NCI-H1105 treated with DMSO at 0.1 percent for 48 hours (cell line): Measurements from ENCODE around the gene TMC2.
"Not testable (repeated sequence)": the region's sequence is repeated elsewhere in the genome, so short reads cannot be mapped to it uniquely, and the experiment has no call there.

Experiments used
- DNase-seq: peaks from one replicate; lab custom pipeline; 2025; lab: John Stamatoyannopoulos, UW

The TMC2 gene

GRCh38 chr20:2536560-2536986 is at the start of gene TMC2:
Gene TMC2, plus strand, starts transcription at chr20:2536573. Its CDS starts 49 bp downstream, at chr20:2536622.
- no peak for DNase-seq

- not testable (repeated sequence) for DNase-seq
These were observed 33.5 kb upstream of the TMC2 start for GRCh38 chr20:2502808-2503384.

DNA sequence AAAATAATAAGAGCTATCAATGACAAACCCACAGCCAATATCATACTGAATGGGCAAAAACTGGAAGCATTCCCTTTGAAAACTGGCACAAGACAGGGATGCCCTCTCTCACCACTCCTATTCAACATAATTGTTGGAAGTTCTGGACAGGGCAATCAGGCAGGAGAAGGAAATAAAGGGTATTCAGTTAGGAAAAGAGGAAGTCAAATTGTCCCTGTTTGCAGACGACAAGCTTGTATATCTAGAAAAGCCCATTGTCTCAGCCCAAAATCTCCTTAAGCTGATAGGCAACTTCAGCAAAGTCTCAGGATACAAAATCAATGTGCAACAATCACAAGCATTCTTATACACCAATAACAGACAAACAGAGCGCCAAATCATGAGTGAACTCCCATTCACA is 31.6 kb upstream of the TMC2 start:
- not testable (repeated sequence) for DNase-seq

GRCh38 chr20:2506426-2506825 is 29.9 kb upstream of the TMC2 start:
- DNase-seq, result not testable (repeated sequence)

DNA sequence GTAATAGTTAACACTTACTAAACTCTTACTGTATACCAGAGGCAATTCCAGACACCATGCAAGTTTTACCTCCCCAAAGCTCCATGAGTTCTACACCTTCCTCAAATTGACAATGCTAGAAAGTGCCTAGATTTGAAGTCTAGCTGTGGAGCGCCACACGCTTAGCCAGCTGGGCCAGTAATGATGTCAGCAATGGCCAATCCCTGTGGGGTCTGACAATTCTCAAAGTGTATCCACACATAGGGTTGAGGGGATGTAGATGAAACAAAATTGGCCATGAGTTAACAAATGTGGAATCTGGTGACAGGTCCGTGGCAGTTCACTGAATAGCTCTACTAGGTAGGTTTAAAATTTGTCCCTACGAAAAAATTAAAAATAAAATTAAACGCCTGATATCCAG is 28.9 kb upstream of the TMC2 start:
- DNase-seq, result no peak

DNA sequence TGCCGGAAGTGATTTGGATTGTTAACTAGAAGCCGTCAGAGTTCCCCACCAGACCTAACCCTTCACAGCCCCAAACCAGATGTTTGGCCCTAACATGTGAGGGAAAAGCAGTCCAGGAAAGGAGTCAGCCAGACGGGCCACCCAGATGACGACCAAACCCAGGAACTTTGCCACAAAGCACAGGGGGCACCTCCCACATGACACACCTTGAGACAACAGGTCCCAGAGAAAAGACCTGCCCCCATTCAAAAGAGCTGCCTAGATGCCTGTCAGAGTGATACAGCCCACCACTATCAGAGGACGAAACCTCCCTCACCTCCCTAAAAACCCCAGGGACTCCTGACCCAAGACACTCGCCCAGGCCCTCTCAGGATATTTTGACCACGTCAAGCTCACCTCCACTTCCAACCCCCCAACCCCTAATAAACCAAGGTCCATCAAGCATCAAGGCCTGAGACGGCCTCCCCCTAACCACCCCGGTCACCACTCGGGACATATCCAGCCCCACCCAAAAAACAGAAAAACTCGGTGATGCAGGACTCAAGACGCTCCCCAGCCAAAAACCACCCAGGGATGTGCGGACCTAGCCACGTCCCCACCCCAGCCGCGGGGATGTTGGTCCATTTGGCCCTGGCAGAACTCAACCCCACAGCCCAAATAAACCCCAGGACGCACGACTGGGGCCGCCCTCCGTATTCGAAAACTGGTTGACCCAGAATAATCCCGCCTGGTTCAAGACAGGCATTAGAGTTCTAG is 28.3 kb upstream of the TMC2 start:
- DNase-seq, result no peak

DNA sequence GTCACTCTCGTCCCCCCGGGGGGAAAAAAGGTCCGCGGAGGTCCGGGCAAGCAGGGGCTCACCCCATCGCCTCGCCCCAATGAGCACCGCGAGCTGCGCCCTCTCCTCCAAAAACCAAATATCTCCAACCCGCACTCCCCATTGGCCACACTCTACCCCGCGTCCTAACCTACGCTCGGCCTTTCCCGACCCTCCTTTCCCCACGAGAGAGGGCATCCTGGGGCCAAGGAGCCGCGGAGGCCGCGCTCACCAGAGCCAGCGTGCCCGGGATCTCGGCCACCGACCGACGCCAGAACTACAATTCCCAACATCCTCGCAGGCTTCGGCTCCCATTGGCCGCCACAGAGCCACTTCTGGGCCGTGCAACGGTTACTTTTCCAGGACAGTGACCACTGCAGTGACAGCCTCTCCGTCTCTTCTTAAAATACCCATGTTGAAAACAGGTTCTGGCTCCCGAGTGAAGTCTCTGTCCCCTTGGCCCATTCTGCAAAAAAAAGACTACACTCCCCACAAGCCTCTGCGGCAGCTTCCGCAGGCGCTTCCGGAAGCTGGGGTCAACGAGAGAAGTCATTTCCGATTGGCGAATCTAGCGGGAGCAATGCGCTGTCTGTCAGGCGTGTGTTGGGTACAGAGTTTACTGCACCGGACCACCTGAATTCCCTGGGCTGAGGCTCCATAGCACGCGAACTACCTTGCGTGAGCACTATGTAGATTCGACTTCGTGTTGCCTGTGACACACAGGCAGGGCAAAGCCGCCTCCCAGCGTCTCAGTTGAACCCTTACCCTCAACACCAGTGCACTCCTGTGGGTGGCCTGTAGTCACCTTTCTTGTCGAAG is 27.5 kb upstream of the TMC2 start, which contains the start of gene ZNF343:
ZNF343 (minus strand) TSS at position 285 of the 837 bp plus-strand sequence. CDS start 15,020 bp downstream, outside the sequence.
- peak; percentile 75 for DNase-seq

- DNase-seq, result no peak
These were observed 26.9 kb upstream of the TMC2 start for GRCh38 chr20:2509468-2509781.

DNA sequence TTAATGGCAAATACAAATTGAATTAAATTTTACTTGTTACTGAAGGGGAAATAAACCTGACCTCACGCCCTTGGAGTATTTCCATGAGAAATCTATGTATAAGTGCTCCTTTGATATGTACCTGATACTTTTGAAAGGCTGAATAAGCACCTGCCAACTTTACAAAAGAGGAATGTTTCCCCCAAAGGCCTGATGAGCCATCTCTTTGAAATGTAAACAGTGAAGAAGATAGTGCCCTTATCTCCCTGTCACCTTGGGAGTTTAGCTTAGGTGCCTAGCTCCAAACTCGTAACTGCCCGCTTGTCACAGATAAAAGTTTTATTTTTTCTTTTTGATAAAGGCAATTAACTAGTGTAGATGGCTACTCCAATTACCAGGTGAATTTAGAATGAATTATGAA is 26.6 kb upstream of the TMC2 start:
- no peak for DNase-seq

DNA sequence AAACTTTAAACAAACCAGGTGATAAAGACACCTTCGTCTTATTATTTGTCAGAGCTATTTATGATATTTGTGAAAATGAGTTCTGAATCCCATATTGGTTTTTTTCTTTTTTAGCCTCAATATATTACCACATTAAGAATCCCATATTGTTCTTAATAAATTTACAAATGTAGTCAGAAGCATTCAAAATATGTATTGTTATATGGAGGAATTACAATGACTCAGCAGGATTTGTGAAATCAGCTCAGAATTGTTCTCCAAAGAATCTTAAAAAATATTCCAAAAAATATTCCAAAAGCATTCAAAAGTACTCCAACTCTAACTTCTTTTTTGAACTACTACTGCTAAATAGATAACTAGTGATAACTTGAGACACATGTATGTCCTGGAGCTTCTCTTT is 21.2 kb upstream of the TMC2 start:
- no peak for DNase-seq

GRCh38 chr20:2516399-2516798 is 20.0 kb upstream of the TMC2 start:
- no peak for DNase-seq

- DNase-seq, result no peak
These were observed 18.3 kb upstream of the TMC2 start for GRCh38 chr20:2518096-2518495.

DNA sequence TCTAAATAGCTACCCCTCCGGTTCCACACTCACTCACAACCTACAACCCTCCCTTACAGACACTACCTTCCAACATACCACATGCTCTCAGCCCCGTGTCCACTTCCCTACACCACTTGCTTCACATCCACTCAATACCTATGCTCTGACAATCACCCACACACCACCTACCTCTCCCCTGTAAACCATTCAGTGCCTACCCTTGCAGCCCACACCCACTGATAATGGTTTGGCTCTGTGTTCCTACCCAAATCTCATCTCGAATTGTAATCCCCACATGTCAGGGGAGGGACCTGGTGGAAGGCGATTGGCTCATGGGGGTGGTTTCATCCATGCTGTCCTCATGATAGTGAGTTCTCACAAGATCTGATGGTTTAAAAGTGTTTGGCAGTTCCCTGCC is 17.8 kb upstream of the TMC2 start:
- no peak for DNase-seq

GRCh38 chr20:2519115-2519809 is 17.1 kb upstream of the TMC2 start:
- DNase-seq, result no peak

- no peak for DNase-seq
These were observed 15.8 kb upstream of the TMC2 start for GRCh38 chr20:2520617-2521016.

DNA sequence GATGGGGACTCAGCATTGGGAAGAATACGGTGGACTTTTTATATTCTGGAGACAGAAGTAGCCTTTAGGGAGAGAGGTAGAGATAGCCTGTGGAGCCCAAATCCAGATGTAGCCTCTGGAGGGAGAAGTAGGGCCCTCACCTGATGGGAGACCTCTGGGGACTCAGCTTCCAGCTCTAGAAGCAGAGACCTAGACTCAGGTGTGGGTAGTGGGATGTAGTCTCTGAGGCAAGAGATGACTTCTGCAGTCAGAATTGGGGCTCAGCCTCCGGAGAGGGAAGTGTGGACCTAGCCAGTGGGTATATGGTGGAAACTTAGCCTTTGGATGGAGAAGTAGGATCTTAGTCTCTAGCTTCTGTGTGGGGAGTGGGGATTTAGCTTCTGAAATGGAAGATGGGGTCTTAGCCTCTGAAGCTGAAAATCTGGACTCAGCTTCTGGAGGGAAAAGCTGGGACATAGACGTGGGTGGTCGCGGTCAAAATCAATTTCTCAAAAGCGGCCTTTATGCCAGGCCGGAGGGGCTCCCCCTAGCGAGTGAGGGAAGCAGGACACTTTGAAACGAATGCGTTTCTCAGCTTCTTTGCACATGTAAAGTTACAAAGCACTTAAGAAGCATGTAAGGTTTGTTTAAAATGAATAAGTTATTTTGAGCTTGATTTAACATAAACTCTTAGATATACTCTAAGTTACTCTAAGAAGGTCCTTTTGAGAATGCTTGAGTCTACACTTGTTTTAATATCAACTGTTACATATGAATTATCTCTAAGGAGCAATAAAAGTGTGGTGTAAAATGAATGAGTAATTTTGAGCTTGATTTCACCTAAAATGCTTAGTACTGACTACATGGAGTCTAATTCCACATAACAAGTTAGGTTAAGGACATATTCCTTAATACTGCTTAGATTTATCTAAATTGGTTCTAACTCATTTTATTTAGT is 14.7 kb upstream of the TMC2 start:
- peak; percentile 2 for DNase-seq

DNA sequence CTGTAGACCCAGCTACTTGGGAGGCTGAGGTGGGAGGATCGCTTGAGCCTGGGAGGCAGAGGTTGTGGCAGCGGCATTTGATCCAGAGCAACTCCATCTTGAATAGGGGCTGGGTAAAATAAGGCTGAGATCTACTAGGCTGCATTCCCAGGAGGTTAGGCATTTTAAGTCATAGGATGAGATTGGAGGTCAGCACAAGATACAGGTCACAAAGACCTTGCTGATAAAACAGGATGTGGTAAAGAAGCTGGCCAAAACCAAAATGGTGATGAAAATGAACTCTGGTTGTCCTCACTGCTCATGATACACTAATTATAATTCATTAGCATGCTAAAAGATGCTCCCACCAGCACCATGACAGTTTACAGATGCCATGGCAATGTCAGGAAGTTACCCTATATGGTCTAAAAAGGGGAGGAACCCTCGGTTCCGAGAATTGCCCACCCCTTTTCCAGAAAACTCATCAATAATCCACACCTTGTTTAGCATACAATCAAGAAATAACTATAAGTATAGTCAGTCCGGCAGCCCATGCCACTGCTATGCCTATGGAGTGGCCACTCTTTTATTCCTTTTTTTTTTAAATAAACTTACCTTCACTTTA is 13.4 kb upstream of the TMC2 start:
- DNase-seq, result not testable (repeated sequence)

GRCh38 chr20:2523919-2524708 is 12.3 kb upstream of the TMC2 start:
- DNase-seq, result peak; percentile 71

DNA sequence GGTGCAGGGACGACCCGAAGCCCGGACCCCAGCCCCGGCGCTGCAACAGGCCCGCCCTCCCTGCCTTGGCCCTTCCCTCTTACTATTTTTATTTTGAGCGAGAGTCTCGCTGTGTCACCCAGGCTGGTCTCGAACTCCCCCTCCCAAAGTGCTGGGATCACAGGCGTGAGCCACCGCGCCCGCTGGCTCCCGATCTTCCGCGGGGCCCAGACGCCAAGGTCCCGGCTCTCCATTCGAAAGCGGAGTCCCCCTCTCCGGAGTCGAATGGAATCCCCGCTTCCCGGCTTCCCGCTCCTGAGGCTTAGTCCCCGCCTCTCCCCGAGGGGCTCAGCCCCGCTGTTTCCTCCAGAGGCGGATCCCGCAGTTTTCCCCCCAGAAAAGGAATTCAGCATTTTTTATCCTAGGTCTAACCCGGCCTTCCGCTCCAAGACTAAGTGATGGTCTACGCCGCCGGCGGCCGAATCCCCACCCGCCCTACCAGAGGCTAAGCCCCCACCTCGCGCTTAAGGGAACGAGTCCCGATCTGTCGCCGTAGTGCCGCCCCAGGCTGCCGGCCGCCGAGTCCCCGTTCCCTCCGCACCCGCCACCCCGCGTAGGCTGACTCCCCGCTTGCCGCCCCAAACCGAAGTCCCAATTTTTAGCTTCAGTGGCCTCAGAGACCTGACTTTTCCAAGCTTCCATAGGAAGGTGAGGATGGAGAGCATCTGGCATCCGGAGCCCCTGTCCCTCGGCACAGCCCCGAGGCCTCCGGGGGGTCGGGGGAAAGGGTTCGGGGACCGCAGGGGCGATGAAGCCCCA is 11.5 kb upstream of the TMC2 start:
- peak; percentile 67 for DNase-seq
